HG02642 (cell line): ENCODE results near the gene LRRC3.
"Not testable (repeated sequence)": the region's sequence is repeated elsewhere in the genome, so short reads cannot be mapped to it uniquely, and the experiment has no call there.

Experiments
- ATAC-seq: cut with Tn5 transposase; IDR thresholded peaks from one replicate; pipeline ENCODE4 v1.9.1; 2021; ENCODE audit warnings: mild to moderate bottlenecking; ENCODE audit not compliant: unreplicated experiment, poor library complexity

The LRRC3 gene

DNA sequence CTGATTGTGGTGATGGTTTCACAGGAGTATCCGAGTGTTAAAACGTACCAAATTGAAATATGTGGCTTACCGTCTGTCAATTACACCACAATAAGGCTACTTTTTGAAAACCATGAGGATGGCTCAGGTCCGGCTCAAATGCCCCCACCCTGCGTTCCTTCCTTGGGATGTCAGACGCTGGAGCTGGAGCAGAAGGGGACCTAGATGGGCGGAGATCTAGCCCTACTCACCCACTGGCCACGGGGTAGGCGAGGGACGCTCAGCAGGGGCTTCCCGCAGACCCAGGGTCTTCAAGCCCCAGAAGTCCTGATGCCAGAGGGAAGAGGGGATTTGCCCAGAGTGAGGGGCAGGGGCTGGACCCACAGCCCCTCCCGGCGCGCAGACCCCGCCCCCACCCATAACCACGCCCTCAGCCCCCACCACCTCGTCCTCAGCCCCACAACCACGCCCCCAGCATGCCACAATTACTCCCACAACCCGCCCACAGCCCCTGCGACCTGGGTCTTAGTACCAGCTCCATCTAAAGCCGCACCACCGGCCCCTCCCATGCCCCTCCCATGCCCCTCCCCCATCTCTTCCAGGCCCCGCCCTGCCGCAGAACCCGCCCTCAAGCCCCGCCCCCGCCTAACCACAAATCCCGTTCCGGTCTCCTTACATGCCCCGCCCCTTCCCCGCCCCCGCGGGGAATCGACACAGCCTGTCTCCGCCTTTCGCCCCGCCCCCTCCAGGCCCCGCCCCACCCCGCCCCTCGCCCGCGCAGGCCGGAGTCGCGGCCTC lies at the start of gene LRRC3:
Gene LRRC3, plus strand, starts transcription at position 764 of the 777 bp plus-strand sequence. CDS start 1,135 bp downstream, outside the sequence.
- peak; percentile 43 for ATAC-seq

DNA sequence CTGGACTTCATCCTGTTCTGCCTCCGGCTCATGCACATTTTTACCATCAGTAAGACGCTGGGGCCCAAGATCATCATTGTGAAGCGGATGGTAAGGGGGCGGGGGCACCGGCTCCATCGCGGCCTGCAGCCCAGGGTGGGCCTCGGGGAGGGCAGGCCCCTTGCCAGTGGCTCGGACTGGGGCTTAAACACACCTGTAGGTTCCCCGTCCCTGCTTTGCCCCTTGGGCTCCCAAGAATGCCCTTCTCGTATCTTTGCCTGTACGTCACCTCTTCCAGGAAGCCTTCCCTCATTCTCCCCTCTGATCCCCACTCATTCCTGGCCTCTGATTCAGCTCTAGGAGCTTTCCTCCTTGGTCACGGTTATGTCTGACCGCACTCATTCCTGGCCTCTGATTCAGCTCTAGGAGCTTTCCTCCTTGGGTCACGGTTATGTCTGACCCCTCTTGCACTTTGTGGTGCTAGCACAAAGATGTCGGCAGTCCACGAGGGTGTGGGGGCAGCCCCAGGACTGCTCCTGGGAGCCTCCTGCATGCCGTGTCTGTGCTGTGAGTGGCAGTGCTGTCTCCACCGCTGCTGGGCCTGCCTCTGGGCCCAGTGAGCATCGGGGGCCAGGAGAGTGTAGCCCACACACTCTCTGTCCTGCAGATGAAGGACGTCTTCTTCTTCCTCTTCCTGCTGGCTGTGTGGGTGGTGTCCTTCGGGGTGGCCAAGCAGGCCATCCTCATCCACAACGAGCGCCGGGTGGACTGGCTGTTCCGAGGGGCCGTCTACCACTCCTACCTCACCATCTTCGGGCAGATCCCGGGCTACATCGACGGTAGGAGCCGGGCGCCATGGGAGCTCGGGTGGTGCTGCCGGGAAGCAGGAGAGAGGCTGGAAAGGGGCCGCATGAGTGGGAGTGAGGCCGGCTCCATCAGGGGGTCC lies 49.1 kb upstream of the LRRC3 start:
- no peak for ATAC-seq

DNA sequence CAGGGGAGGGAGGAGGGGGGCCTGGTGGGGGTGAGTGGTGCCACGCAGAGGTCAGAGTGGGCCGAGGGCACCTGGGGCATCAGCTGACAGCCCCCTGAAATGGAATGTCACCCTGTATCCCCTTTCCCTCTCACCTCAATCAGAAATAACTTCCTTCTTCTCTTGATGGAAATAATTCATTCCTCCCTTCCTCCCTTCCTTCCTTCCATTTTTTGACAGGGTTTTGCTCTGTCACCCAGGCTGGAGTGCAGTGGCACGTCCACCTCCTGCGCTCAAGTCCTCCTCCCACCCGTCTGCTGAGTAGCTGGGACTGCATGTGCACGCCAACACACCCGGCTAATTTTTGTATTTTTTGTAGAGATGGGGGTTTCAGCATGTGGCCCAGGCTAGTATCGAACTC lies 48.4 kb upstream of the LRRC3 start:
- no peak for ATAC-seq

DNA sequence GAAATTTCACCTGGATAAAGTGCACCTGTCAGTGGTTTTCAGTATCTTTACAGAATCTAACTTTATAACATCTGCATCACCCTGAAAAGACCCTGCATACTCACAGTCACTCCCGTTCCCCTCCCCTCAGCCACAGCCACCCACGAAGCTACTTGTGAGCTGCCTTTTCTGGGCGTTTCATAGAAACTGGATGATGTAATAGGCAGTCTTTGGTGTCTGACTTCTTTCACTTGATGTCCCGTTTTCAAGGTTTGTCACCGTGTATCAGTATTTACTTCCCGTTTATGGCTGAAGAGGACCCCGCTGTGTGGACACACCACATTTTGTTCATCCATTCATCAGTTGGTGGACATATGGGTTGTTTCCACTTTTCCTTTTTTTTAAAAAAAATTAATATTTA lies 47.8 kb upstream of the LRRC3 start:
- ATAC-seq: no peak

DNA sequence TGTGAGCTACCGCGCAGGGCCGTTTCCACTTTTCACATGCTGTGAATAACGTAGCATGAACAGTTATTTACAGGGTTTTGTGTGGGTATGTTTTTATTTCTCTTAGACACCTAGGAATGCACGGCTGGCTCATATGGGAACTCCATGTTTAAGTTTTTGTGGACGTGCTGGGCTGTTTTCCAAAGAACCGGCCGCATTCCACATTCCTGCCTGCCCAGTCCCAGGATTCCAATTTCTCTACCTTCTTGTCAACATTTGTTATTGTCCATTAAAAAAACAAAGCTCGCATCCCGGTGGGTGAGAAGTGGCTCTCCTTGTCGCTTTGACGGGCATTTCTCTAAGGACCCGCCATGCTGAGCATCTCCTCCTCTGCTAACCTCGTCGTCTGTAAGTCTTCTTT lies 47.1 kb upstream of the LRRC3 start:
- no peak for ATAC-seq

- no peak for ATAC-seq
These were observed 41.6 kb upstream of the LRRC3 start for GRCh38 chr21:44413566-44414290.

DNA sequence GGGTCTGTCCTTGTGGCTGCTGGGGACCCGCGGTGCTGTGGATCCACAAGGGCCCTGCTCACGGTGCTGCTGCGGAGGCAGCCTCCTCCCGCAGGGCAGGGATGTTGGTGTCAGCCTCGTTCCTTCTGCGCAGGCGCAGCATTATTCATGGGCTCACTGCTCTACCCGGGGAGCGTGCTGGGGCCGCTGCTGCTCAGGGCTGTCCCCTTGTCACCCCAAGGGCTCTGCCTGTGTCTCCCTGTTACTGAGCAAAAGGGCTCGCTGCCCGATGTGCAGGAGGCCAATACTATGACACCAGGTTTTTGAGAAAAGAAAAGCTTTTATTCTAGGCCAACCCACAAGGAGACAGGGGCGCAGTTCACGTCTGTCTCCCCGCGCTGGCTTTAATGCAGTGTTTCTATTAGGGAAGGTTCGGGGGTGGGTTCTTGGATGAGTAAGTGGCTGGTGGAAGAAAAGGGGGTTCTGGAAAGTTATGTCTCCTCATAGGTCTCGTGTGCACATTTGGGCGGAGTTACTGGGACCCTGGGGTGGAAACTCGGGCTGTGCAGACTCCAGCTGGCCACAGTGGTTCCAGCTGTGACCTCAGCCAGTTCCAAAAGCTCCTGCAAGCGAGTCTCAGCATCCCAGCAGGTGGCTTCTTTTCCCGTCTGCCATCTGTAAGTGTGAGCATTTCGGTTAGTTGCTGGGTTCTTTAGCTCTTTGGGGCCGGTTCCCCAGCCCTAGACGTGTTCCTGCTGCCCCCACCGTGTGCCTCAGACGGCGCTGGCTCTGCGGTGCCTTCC lies 40.8 kb upstream of the LRRC3 start:
- no peak for ATAC-seq

DNA sequence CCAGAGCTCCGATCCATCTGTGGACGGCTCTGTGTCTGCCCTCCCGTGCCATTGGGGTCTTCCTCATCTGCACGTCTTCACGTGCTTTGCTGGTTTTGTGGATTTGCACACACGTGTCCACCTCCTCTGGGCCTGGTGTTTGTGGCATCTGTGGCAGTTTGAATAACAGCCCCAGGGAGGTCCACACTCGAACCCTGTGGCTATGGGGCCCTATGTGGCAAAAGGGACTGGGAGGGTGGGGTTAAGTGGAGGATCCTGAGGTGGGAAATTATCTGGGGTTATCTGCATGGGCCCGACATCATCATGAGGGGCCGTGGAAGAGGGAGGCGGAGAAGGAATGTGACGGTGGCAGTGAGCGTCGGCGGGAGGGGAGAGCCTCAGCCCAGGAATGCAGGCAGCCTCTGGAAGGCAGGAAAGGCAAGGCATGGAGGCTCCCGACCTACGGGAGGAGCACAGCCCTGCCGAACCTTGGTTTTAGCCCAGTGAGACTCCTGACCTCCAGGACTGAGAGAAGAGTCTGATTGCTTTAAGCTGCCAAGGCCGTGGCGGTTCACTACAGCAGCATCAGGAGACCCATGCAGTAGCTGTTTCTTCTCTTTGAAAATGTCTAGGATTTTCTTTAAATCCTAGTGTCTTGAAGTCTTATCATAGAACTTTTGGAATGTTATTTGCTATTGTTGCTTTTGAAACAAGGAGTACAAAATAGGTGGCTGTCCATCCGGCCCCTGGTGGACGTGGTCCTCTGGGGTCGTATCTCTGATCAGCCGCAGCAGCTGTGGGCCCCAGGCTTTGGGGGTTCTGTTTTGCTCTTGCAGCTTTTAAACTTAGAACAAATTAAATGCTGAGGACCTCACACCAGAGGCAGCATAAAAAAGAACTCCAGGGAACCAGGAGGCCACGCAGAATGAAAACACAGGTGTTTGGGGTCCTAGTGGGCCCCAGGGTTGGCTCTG lies 40.0 kb upstream of the LRRC3 start:
- ATAC-seq: no peak

GRCh38 chr21:44416193-44416592 lies 39.1 kb upstream of the LRRC3 start:
- no peak for ATAC-seq

DNA sequence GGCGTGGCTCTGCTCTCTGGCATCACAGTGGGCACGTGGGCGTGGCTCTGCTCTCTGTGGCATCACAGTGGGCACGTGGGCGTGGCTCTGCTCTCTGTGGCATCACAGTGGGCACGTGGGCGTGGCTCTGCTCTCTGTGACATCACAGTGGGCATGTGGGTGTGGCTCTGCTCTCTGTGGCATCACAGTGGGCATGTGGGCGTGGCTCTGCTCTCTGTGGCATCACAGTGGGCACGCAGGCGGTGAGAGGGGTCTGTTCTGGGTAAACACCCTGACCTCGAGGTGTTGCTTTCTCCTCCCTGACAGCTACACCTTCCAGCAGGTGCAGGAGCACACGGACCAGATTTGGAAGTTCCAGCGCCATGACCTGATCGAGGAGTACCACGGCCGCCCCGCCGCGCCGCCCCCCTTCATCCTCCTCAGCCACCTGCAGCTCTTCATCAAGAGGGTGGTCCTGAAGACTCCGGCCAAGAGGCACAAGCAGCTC lies 37.6 kb upstream of the LRRC3 start:
- ATAC-seq: not testable (repeated sequence)

- ATAC-seq: no peak
These were observed 37.0 kb upstream of the LRRC3 start for GRCh38 chr21:44418108-44418875.

DNA sequence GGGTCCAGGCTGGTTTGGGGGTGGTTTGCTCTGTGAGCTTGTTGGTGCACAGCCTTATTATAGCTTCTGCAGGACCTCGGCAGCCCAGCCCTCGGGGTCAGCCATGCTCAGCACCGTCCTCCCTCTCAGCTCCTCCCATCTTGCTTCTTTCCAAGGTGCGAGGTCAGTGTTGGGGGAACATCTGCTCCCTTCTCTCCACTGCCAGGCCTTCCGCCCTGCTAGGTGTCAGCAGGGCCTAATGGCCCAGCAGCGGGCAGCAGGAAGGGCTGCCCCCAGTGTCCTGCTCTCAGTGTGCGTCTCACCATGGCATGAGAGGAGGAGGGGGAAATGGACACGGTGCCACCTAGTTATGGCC lies 36.5 kb upstream of the LRRC3 start:
- ATAC-seq: no peak

DNA sequence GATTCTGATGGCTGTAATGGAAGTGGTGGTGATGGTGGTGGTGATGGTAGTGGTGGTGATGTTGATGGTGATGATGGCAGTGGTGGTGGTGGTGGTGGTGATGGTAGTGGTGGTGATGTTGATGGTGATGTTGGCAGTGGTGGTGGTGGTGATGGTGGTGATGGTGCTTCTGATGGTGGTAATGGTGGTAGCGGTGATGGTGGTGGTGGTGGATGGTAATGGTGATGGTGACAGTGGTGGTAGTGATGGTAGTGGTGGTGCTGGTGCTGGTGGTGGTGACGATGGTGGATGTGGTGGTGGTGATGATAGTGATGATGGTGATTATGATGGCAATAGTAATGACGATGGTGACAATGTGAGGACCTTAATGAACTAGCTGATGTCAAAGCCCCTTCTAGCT lies 35.6 kb upstream of the LRRC3 start:
- ATAC-seq: no peak

DNA sequence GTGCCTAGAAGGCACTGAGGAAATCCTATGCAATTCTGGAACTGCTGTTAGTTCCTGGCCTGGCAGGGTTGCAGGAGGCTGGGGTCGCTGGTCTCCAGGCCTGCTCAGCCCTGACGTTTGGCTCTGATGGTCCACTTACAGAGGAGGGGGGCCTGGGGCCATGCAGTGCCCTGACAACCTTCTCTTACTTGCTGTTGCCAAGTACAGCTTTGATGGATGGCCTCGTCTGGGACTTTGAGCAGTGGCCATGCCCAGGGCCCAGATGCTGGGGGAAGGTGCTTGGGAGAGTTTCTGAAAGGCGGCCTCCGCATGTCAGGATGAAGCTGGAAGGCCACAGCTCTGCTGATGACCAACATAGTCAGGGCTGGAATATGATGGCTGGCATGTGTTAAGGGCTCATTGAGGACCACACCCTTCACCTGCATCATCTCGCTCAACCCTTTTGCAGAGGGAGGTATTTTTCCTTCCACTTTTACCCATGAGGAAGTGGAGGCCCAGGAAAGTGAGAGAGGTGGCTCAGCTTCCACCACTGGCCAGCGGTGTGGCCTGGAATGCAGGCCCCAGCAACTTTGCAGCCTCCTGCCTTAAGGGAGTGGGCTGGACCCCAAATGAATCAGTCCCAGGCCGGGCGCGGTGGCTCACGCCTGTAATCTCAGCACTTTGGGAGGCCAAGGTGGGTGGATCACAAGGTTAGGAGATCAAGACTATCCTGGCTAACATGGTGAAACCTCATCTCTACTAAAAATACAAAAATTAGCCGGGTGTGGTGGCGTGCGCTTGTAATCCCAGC lies 34.7 kb upstream of the LRRC3 start:
- ATAC-seq: no peak

DNA sequence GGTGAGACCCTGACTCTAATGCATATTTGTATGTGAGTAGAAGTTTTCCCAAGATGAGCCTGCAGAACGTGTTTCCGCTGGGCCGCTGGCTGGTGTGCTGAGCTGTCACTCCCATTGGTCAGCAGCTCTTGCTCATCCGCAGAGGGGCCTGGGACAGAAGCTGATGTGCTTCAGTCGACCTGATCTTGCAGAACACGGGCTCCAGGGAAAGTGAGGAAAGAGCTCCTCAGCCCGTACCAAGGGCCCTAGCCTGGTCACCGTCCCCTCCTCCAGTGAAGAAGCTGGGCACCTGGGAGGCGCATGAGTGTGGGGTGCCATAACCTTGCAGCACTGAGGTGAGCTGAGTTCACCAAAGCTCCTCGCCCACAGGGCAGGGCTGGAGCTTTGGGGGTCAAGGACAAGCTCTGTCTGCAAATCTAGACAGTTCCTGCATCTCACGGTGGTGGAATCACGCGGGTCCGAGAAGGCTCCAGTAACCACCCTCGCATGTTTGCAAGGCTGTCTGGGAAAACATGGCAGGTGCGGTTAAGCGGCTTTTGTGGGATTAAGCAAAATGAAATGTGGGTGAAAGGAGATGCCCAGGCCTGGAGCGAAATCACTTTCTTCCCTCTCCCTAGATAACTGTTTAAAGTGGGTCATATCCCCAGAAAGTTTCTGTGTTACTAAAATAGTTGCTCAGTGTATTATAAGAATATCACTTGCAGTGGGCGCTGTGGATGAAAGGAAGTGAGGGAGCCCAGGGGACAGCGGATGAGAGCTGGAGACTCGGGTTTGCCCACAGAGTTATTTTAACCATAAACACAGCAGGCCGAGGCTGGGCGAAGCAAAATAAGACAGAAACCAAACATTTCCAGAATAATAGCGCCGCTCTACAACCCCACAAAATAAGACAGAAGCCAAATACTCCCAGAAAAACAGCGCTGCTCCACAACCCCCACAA lies 33.1 kb upstream of the LRRC3 start:
- no peak for ATAC-seq

- ATAC-seq: no peak
These were observed 31.9 kb upstream of the LRRC3 start for GRCh38 chr21:44423312-44423821.
